Upper lobe of right lung (tissue), 1 donor: ENCODE measurements around the gene PP2D1. TPM values are rescaled to one million over a fixed set of nuclear protein-coding genes. Genes with fewer than 3 reads are reported as not detected.
"Not testable (repeated sequence)": the region's sequence is repeated elsewhere in the genome, so short reads cannot be mapped to it uniquely, and the experiment has no call there.

ENCODE experiments used
- ATAC-seq: fragments of 200-7000 bp; cut with Tn5 transposase; one replicate; pipeline ENCODE4 v1.9.1; 2020; ENCODE audit warnings: mild to moderate bottlenecking, moderate library complexity
- DNase-seq: peaks from one replicate; pipeline ENCODE4 v3.0.0-alpha.2; 2020
- H3K27ac ChIP-seq: fragments of 200-600 bp; one replicate; pipeline ENCODE4 v1.8.0; 2022
- H3K27me3 ChIP-seq: fragments of 200-600 bp; one replicate; pipeline ENCODE4 v1.8.0; 2022; ENCODE audit warnings: mild to moderate bottlenecking
- H3K36me3 ChIP-seq: fragments of 200-600 bp; one replicate; pipeline ENCODE4 v1.8.0; 2022
- H3K4me1 ChIP-seq: fragments of 200-600 bp; one replicate; pipeline ENCODE4 v1.8.0; 2022
- H3K4me3 ChIP-seq: fragments of 200-600 bp; one replicate; pipeline ENCODE4 v1.8.0; 2022; ENCODE audit warnings: mild to moderate bottlenecking
- H3K9me3 ChIP-seq: fragments of 200-600 bp; one replicate; pipeline ENCODE4 v1.8.0; 2022
- CTCF ChIP-seq: fragments of 200-600 bp; IDR thresholded peaks from one replicate; pipeline ENCODE4 v1.8.0; 2022; ENCODE audit warnings: antibody characterized with exemption
- intact Hi-C: fragments of 100-400 bp; cut with DNase I; formaldehyde crosslinking; loops from one replicate; pipeline ENCODE4 v1.11.0; 2022
- total RNA-seq: library from RNA; stranded (reverse); fragmentation: NEBNext Ultra II Directional; extraction: Animal tissue kit (Norgen Biotek cat#: 25700); gene quantifications from one replicate; pipeline ENCODE4 v1.2.1, GENCODE V29; 2021
- donor health status: DM: no; HTN: yes; CAD: no; lungs with severe emphysema.

The PP2D1 gene
- total RNA-seq, 1 donor from 2014 or later: not detected

- ATAC-seq: no peak
- no peaks in the 10 kb centered on the region for H3K9me3 ChIP-seq
- no peak for DNase-seq
- H3K27me3 ChIP-seq: no peaks in the 10 kb centered on the region
- peaks cover 28% of the 10 kb centered on the region for H3K36me3 ChIP-seq
- no peak for TF ChIP-seq CTCF
- intact Hi-C loops: no loop called here
- H3K4me1 ChIP-seq: peaks cover 6% of the 10 kb centered on the region
- no peak overlapping the region for H3K27ac ChIP-seq
- no peak overlapping the region for H3K4me3 ChIP-seq
Observed at GRCh38 chr3:19959505-19959904, 52.6 kb downstream of the PP2D1 start.

- peaks cover 43% of the 10 kb centered on the region for H3K36me3 ChIP-seq
- H3K27ac ChIP-seq, H3K4me1 ChIP-seq, ATAC-seq, DNase-seq, H3K27me3 ChIP-seq, H3K4me3 ChIP-seq, H3K9me3 ChIP-seq, intact Hi-C loops: not testable (repeated sequence)
Observed at GRCh38 chr3:19957354-19957753, 54.7 kb downstream of the PP2D1 start.

- TF ChIP-seq CTCF: no peak
- Histone ChIP-seq H3K4me3 (no peak overlapping the region), H3K27me3 (no peaks in the 10 kb centered on the region), H3K36me3 (peaks cover 60% of the 10 kb centered on the region), H3K9me3 (no peaks in the 10 kb centered on the region), H3K4me1 (peaks cover 16% of the 10 kb centered on the region), H3K27ac (no peak overlapping the region)
- no peak for ATAC-seq
- intact Hi-C loops: no loop called here
- no peak for DNase-seq
Observed at GRCh38 chr3:19954676-19955075, 57.4 kb downstream of the PP2D1 start.

- intact Hi-C loops: no loop called here
- peaks cover 41% of the 10 kb centered on the region for H3K4me1 ChIP-seq
- TF ChIP-seq CTCF: no peak
- no peak overlapping the region for H3K27ac ChIP-seq
- peaks cover 44% of the 10 kb centered on the region for H3K36me3 ChIP-seq
- no peaks in the 10 kb centered on the region for H3K27me3 ChIP-seq
- no peaks in the 10 kb centered on the region for H3K9me3 ChIP-seq
- no peak overlapping the region for H3K4me3 ChIP-seq
- DNase-seq (no peak), ATAC-seq (no peak)
Observed at GRCh38 chr3:19950316-19950715, 61.7 kb downstream of the PP2D1 start.

GRCh38 chr3:19948226-19948591 lies 63.9 kb downstream of the PP2D1 start:
- ATAC-seq: no peak
- H3K4me1 ChIP-seq: peaks cover 41% of the 10 kb centered on the region
- peak overlapping the region; percentile 94 for H3K27ac ChIP-seq
- H3K27me3 ChIP-seq: no peaks in the 10 kb centered on the region
- peaks cover 26% of the 10 kb centered on the region for H3K36me3 ChIP-seq
- no peak for DNase-seq
- no peak for TF ChIP-seq CTCF
- H3K4me3 ChIP-seq: peak overlapping the region; percentile 71
- intact Hi-C loops: no loop called here
- no peaks in the 10 kb centered on the region for H3K9me3 ChIP-seq

- DNase-seq: no peak
- no peaks in the 10 kb centered on the region for H3K9me3 ChIP-seq
- H3K4me3 ChIP-seq: peak overlapping the region; percentile 71
- peak overlapping the region; percentile 94 for H3K27ac ChIP-seq
- no peak for TF ChIP-seq CTCF
- intact Hi-C loops: no loop called here
- peak; percentile 55 for ATAC-seq
- peaks cover 22% of the 10 kb centered on the region for H3K36me3 ChIP-seq
- peaks cover 37% of the 10 kb centered on the region for H3K4me1 ChIP-seq
- H3K27me3 ChIP-seq: no peaks in the 10 kb centered on the region
Observed at GRCh38 chr3:19947549-19948225, 64.4 kb downstream of the PP2D1 start.
